Osteocyte (in vitro differentiated cells): ENCODE data around the gene GHR. TPM values are rescaled to one million over a fixed set of nuclear protein-coding genes. Genes with fewer than 3 reads are reported as not detected.

ENCODE experiments used
- DNase-seq: peaks from one replicate; pipeline ENCODE4 v3.0.0; 2021; ENCODE audit warnings: mixed read lengths; ENCODE audit not compliant: unreplicated experiment; ENCODE audit errors: extremely low spot score
- H3K27ac Mint-ChIP-seq: one replicate; pipeline ENCODE4 v1.8.0; 2021; ENCODE audit warnings: mild to moderate bottlenecking, mixed read lengths; ENCODE audit not compliant: unreplicated experiment
- H3K27me3 Mint-ChIP-seq: one replicate; pipeline ENCODE4 v1.8.0; 2021; ENCODE audit warnings: mixed read lengths; ENCODE audit not compliant: unreplicated experiment
- H3K36me3 Mint-ChIP-seq: one replicate; pipeline ENCODE4 v1.8.0; 2021; ENCODE audit warnings: mixed read lengths; ENCODE audit not compliant: unreplicated experiment
- H3K4me1 Mint-ChIP-seq: one replicate; pipeline ENCODE4 v1.8.0; 2021; ENCODE audit warnings: mixed read lengths; ENCODE audit not compliant: unreplicated experiment
- H3K4me3 Mint-ChIP-seq: one replicate; pipeline ENCODE4 v1.8.0; 2021; ENCODE audit warnings: mild to moderate bottlenecking, moderate library complexity, mixed read lengths; ENCODE audit not compliant: unreplicated experiment
- H3K9me3 Mint-ChIP-seq: one replicate; pipeline ENCODE4 v1.8.0; 2021; ENCODE audit warnings: mixed read lengths; ENCODE audit not compliant: unreplicated experiment
- total RNA-seq: library from RNA; stranded (reverse); gene quantifications from 2 replicates; pipeline ENCODE4 v1.2.1, GENCODE V29; 2021
- TF ChIP-seq, protein P1 (sequence below): fragments of 200-600 bp; sonication (generic); IDR thresholded peaks from 2 replicates; pipeline ENCODE4 v1.5.0; 2021; ENCODE audit warnings: antibody characterized with exemption, mild to moderate bottlenecking, moderate library complexity

Gene GHR
- total RNA-seq, 1 donor from 2014 or later: 2.3 TPM

DNA sequence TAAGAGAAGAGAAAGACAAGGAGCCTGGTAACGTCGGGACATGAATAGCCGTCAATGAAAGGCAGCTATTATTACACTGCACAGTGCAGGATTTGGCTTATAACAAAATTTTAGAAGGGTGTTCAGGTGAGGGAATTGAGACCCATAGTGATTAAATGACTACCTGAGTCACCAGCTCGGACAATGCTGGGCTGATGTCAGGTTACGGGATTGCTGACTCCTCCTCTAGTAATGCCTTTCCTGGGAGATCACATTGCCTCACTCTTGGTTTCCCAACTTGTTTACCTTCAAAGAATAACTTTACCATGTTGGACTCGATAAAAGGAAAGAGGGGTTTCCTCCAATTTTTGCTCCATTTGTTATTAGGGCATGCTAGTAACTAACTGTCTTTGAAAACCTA is 132.6 kb downstream of the GHR start:
- Mint-ChIP-seq H3K4me3 (no peak overlapping the region), H3K4me1 (no peaks in the 10 kb centered on the region), H3K9me3 (no peaks in the 10 kb centered on the region), H3K36me3 (no peaks in the 10 kb centered on the region), H3K27ac (no peak overlapping the region), H3K27me3 (peaks cover 2% of the 10 kb centered on the region)
- DNase-seq: no peak
- TF ChIP-seq, protein P1, sequence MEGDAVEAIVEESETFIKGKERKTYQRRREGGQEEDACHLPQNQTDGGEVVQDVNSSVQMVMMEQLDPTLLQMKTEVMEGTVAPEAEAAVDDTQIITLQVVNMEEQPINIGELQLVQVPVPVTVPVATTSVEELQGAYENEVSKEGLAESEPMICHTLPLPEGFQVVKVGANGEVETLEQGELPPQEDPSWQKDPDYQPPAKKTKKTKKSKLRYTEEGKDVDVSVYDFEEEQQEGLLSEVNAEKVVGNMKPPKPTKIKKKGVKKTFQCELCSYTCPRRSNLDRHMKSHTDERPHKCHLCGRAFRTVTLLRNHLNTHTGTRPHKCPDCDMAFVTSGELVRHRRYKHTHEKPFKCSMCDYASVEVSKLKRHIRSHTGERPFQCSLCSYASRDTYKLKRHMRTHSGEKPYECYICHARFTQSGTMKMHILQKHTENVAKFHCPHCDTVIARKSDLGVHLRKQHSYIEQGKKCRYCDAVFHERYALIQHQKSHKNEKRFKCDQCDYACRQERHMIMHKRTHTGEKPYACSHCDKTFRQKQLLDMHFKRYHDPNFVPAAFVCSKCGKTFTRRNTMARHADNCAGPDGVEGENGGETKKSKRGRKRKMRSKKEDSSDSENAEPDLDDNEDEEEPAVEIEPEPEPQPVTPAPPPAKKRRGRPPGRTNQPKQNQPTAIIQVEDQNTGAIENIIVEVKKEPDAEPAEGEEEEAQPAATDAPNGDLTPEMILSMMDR: no peak

DNA sequence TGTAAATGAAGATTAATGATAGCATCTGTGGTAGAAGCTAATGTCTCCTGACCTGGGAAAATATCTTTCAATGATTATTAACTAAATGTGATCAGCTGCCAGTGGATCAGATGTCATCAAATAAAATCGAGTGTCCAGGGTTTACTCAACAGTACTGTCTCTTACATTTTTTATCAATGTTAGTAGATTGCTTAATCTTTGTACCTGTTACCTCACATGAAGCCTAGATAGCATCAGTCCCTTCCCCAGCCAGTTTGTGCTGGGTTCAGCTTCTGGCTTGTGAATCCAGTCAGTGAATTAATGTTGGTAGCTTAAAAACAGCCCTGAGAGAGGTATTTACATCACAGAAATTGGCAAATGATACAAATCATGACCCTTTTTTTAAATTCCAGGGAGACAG is 134.4 kb downstream of the GHR start:
- H3K27me3 Mint-ChIP-seq: peaks cover 2% of the 10 kb centered on the region
- TF ChIP-seq, protein P1: no peak
- H3K4me3 Mint-ChIP-seq: no peak overlapping the region
- no peaks in the 10 kb centered on the region for H3K36me3 Mint-ChIP-seq
- no peak for DNase-seq
- no peaks in the 10 kb centered on the region for H3K9me3 Mint-ChIP-seq
- no peaks in the 10 kb centered on the region for H3K4me1 Mint-ChIP-seq
- H3K27ac Mint-ChIP-seq: no peak overlapping the region

DNA sequence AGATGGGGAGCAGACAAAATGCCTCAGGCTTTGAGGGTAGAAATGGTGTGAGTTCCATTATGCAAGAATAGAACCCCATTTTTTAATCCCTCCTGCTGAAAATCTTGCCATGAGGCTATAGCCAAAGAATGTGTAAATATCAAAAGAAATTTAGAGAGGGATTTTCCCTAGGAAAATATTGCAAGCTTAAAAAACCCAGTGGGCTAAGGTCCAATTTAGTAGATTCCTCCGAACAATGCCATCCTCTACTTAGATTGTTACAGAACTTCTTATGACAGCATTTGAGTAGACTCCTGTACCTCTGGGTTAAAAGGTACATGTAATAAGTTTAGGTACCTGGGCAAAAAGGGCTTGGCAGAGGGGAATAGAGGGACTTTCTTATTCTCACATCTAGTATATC is 138.4 kb downstream of the GHR start:
- peaks cover 7% of the 10 kb centered on the region for H3K4me1 Mint-ChIP-seq
- no peak overlapping the region for H3K27ac Mint-ChIP-seq
- no peaks in the 10 kb centered on the region for H3K9me3 Mint-ChIP-seq
- H3K36me3 Mint-ChIP-seq: no peaks in the 10 kb centered on the region
- DNase-seq: no peak
- H3K4me3 Mint-ChIP-seq: no peak overlapping the region
- TF ChIP-seq, protein P1: no peak
- peaks cover 2% of the 10 kb centered on the region for H3K27me3 Mint-ChIP-seq

DNA sequence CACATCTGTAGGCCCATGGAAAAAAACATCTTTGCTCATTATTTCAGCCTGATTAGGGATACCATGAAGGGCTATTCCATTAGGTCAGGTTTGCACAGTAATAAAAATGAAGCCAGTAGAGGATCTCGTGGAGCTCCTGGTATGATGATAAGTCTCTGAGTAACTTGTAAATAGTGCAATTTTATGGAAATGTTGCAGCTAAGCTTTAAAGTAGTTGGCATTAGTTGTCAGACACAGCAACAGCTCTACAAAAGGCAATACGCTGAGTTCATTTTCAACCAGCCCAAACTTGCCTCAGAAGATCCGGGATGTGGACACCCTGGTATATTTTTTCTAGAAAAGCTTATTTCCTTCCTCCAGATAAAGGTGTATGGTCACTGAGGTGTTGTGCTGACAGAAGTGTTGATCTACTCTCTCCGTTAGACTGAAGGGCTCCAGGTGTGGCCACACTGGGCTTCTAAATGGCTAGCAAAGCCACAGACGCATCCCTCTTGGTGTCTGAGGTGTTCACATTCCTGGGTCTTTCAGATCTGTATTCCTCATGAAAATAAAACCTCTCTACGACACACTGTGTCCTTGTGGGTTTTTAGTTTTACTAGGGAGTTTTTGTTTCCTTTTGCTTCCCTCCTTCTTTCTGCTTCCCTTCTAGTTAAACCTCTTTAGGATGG is 141.6 kb downstream of the GHR start:
- Mint-ChIP-seq H3K9me3 (no peaks in the 10 kb centered on the region), H3K36me3 (no peaks in the 10 kb centered on the region), H3K27ac (no peak overlapping the region), H3K27me3 (peaks cover 2% of the 10 kb centered on the region), H3K4me3 (no peak overlapping the region), H3K4me1 (peaks cover 13% of the 10 kb centered on the region)
- TF ChIP-seq, protein P1: no peak
- DNase-seq: no peak

DNA sequence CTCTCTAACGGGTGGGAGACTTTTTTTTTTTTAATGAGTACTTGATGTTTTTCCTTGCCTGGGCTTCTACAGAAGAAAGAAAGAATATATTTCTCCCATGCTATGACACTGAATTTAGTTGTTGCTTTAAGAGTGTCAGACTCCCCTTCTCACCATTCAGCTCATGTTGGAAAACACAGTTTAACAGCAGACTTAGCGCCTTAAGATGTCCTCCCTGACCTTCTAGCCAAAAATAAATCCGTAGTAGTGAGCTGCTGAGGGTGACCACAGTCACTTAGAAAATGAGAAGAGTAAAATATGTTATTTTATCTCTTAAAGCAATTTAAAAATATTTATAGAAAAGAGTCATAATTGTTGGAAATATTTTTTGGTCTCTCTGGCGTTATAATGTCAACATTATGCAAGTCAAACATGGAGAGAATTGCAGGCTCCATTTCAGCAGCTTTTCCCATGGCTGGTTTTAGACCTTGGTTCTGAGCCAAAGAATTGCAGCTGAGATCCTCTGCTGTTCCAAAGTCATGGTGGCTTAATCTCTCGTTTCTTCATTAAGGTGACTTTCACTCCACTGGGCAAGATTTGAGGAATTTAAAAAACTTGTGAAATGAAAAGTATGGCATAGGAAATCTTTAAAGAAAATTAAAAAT is 143.5 kb downstream of the GHR start:
- no peaks in the 10 kb centered on the region for H3K27me3 Mint-ChIP-seq
- no peaks in the 10 kb centered on the region for H3K9me3 Mint-ChIP-seq
- H3K36me3 Mint-ChIP-seq: no peaks in the 10 kb centered on the region
- TF ChIP-seq, protein P1: no peak
- no peak for DNase-seq
- peak overlapping the region; percentile 11 for H3K27ac Mint-ChIP-seq
- peaks cover 13% of the 10 kb centered on the region for H3K4me1 Mint-ChIP-seq
- peak overlapping the region; percentile 16 for H3K4me3 Mint-ChIP-seq
